Kidney tubule cell (primary cell): ENCODE data around the gene ANXA4.
A peak's percentile ranks its signal among the peaks of the same experiment; 100 is the strongest.

Source experiments
- DNase-seq: peaks from one replicate; pipeline ENCODE4 v3.0.0-alpha.2; 2018; ENCODE audit warnings: low spot score

The ANXA4 gene

DNA sequence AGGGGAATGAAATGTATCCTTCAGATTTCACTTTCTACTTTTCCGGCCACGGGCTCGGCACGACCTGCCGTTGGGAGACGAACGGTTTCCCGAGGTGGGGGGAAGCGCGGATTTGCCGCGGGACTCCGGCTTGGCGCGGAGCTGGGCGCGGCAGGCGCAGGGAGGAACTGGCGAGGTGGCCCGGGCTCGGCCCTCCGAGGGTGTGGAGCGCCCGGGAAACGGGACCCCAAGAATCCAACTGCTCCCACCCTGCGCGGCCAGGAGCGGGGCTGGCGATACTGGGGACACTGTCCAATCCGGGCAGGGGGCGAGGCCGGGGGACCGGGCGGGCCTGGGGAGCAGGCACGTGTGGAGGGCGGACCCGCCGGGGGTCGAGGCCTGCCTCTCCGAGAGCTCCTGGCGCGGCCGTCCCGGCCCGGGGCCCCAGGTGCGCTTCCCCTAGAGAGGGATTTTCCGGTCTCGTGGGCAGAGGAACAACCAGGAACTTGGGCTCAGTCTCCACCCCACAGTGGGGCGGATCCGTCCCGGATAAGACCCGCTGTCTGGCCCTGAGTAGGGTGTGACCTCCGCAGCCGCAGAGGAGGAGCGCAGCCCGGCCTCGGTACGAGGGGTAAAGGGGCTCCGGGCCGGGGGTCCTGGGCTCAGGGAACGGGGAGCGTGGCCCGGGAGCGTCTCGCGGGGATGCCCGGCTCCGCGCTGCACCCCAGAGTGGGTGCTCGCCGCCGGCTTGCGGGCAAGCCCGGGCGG lies at the start of gene ANXA4:
Gene ANXA4 (plus strand): TSS at position 560 of the 747 bp plus-strand sequence. CDS start 39,432 bp downstream, outside the sequence.
- peak; percentile 93 for DNase-seq

DNA sequence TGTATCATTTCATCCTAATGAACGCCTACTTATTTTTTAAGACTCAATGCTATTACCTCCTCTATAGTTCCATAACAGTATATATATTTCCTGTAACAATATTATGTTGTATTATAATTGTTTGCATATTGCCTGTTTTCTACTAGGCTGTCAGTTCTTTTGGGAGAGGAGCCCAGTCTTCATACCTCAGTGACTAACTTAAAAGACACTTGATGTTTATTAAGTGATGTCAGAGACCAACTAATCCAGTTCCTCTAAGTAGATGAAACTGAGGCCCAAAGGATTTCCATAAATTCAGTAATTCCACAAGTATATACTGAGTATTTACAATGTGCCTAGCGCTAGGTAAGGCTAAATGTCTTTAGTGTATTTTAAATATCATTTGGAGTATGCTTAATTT lies 49.5 kb upstream of the ANXA4 start:
- peak; percentile 50 for DNase-seq

DNA sequence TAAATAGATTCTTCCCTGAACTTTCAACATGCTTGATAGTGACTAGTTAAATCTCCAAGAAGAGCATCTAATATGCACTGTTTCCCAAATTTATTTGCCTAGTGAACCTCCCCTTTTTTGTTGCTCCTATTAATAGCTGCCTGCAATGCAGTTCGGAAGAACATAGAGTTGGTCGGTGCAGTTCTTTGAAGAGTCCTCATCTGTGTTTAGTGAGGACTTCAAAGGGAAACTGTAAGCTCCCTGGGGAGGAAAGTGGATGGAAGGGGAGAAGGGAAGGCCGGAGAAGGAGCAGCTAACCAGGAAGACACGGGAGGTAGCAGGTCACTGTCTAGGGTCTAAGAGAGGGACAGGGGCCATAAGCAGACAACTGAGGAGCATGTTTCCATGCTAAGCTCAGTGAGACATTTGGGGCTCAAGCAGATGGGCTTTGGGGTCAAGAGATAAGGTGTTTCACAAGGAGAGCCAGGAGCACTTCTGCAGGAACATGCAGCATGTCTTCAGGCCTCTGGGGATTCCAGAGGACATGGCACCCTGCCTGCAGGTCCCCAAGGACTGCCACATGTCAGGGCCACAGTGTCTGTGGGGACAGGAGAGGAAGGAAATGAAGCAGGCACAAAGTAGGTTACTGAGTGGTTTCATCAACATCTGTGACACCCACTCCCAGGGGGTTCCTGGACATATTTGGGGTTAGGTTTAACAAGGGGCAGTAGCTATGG lies 48.7 kb upstream of the ANXA4 start:
- DNase-seq, result no peak

- no peak for DNase-seq
Measured at GRCh38 chr2:69693775-69694450, 48.0 kb upstream of the ANXA4 start.

DNA sequence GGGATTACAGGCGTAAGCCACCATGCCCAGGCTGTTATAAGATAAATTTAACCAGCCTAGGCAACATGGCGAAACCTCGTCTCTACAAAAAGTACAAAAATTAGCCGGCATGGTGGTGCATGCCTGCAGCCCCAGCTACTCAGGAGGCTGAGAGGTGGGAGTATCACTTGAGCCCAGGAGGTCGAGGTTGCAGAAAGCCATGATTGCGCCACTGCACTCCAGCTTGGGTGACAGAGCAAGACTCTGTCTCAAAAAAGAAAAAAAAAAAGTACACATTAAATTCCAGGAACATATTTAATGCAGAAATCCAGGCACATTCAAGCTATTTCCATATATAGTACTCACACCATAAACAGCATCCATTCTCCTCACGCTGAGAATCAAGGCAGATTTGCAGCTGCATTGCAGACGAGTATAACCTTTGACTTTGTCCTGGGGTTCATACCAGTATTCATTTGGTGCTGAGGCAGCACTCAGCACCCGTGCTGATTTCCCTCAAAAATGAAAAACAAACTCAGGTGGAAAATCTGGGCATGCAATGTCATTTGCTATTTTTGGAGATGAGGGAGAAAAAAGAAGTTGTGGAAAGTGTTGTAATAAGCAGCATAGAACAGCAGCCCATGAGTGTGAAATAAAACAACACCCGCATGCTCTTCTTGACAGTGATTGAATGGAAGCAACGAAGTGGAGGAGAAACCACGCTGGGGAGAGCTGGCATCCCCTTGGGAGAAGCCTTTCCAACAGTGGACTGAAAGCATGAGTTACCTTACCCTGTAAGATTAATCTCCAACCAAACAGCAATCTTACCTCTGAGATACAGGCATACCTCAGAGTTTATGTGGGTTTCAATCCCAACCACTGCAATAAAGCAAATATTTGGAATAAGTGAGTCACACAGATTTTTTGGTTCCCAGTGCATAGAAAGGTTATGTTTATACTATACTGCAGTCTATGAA lies 46.8 kb upstream of the ANXA4 start:
- DNase-seq, result peak; percentile 89

DNA sequence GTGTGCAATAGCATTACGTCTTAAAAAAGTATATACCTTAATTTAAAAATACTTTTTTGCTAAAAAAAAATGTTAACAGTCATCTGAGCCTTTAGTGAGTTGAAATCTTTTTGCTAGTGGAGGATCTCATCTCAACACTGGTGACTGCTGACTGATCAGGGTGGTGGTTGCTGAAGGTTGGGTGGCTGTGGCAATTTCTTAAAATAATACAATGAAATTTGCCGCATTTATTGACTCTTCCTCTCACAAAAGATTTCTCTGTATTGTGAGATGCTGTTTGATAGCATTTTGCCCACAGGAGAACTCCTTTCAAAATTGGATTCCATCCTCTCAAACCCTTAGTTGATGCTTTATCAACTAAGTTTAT lies 46.1 kb upstream of the ANXA4 start:
- no peak for DNase-seq

- no peak for DNase-seq
Measured at GRCh38 chr2:69700381-69700780, 41.6 kb upstream of the ANXA4 start.

DNA sequence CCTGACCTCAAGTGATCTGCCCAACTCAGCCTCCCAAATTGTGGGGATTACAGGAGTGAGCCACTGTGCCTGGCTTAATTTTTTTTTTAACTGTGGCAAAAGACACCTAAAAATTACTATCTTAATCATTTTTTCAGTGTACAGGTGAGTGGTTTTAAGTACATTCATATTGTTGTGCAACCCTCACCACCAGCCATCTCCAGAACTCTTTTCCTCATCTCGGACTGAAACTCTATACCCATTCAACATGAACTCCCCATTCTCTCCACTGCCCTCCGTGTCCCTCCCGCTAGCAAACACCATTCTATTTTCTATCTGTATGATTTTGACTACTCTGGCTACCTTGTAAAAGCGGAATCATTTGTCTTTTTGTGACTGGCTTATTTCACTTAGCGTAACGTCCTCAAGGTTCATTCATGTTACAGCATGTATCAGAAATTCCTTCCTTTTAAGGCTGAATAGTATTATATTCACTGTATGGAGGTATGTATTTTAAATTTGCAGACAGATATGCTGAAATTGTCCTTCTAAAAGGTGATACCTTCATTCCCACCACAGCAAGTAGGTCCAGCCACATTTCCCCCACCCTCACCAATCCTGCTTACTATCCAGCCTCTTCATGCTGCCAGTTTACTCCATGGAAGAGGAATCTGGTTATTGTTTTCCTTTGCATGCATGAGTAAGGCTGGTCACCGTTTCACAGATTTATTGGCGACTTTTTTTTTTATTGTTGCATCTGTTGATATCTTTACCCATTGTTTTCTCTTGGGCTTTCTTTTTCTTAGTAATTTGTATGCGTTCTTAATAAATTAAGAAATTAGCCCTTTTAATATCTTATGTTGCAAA lies 40.6 kb upstream of the ANXA4 start:
- DNase-seq, result peak; percentile 42

- DNase-seq, result no peak
Measured at GRCh38 chr2:69703189-69703588, 38.7 kb upstream of the ANXA4 start.

GRCh38 chr2:69704446-69704845 lies 37.5 kb upstream of the ANXA4 start:
- no peak for DNase-seq

GRCh38 chr2:69709290-69709689 lies 32.6 kb upstream of the ANXA4 start:
- DNase-seq, result no peak

GRCh38 chr2:69711971-69712370 lies 30.0 kb upstream of the ANXA4 start:
- DNase-seq, result no peak

GRCh38 chr2:69714024-69714423 lies 27.9 kb upstream of the ANXA4 start:
- no peak for DNase-seq

DNA sequence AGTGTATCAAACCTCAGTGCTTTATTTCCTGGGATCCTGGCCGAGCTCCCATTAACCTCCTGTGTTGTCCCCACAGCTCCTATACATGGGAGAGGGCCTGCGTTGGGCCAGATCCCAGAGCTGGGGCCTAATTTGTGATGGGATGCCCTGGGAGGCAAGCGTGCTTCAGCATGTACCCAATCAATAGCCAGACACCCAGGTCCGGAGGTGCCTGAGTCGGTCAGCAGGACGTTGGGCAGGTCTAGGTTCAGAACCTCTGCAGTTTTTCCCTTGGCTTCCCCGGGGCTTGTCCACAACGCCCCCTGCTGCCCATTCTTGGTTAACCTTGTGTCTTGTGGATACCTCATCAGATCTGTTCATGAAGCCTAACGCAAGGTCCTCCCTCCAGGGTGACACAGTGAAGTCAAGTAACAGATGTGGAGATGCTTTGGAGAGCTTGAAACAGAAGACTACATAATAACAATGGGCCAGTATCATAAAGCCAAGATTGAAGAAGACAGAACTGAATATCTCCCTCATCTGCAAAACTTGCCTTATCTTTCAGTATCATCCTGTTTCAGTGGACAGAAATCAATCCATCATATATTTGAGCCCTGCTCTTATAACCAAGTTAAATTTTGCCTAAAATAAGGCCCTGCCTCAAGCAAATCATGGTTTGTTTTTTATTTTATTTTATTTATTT lies 27.3 kb upstream of the ANXA4 start:
- peak; percentile 86 for DNase-seq

DNA sequence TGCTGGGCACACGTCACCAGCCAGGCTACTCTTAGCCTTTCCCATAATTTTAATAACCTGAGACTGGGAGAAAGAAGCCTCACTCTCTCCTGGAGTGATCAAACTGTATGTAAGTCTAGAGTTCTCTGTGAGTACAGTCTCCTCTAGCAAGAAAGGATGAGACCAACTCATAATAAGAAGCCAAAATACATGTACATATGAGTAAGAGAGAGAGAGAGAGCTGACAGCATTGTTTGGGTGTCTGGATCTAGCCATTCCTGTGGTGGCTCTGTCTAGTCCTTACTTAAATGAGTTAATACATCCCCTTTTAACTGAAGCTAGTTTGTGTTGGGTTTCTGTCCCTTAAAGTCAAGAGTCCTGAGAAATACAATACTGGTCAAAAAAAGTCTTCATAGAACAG lies 26.0 kb upstream of the ANXA4 start:
- peak; percentile 72 for DNase-seq

DNA sequence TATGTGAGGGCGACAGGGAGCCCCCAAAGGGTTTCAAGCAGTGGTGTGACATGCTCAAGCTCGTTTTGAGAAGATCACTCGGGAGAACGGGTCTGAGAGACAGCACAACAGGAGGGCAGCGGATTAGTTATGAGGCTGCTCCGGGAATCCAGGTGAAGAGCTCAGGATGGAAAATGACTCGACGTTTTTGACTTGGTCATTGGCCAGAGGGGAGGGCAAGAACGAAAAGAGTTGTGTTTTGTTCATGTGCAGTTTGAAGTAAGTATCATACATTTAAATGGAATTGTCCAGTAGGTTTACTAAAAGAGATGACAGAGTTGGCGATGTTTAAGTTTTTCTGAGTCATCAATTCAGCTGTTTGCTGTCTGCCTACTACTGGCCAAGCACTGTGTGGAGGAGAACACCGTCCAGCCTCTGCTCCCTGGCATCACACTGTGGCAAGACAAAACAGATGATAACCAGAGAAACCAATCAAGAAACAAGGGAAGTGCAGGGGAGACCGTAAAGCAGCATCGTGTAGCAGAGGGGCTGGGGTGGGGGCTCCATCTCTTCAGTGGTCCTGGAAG lies 25.3 kb upstream of the ANXA4 start:
- no peak for DNase-seq

GRCh38 chr2:69717186-69717585 lies 24.7 kb upstream of the ANXA4 start:
- no peak for DNase-seq

- DNase-seq, result peak; percentile 14
Measured at GRCh38 chr2:69717861-69718273, 24.1 kb upstream of the ANXA4 start.

DNA sequence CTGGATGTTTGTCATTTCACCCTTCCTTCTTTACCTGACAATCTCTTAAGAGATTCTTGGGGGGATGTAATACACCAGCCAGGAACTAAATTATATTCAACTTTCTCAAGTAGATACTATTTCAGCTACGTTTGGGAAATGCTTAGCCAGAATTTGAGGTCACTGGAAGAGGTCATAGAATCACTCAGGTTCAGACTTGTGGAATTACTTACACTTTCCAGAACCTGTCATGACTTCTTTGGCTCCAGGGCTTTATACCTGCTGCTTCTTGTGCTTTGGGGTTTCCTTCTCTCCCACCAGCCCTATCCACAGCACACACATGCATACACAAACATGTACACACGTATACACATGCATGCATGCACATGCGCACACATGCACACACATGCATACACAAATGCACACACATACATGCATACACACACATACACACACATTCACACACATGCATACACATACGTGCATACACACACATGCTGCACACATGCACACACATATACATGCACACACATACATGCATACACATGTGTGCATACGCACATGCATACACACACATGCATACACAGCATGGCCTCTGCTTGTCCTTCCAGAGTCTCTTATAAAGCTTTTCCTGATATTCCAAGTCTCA lies 23.5 kb upstream of the ANXA4 start:
- no peak for DNase-seq

- DNase-seq, result no peak
Measured at GRCh38 chr2:69720404-69720803, 21.5 kb upstream of the ANXA4 start.
